Inflammatory macrophage treated with lipopolysaccharide for 4 hours (primary cell): Measurements from ENCODE around the gene FIGLA.

Experiments used
- DNase-seq: peaks from one replicate; pipeline ENCODE4 v3.0.0-alpha.2; 2020

The FIGLA gene, protein sequence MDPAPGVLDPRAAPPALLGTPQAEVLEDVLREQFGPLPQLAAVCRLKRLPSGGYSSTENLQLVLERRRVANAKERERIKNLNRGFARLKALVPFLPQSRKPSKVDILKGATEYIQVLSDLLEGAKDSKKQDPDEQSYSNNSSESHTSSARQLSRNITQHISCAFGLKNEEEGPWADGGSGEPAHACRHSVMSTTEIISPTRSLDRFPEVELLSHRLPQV

DNA sequence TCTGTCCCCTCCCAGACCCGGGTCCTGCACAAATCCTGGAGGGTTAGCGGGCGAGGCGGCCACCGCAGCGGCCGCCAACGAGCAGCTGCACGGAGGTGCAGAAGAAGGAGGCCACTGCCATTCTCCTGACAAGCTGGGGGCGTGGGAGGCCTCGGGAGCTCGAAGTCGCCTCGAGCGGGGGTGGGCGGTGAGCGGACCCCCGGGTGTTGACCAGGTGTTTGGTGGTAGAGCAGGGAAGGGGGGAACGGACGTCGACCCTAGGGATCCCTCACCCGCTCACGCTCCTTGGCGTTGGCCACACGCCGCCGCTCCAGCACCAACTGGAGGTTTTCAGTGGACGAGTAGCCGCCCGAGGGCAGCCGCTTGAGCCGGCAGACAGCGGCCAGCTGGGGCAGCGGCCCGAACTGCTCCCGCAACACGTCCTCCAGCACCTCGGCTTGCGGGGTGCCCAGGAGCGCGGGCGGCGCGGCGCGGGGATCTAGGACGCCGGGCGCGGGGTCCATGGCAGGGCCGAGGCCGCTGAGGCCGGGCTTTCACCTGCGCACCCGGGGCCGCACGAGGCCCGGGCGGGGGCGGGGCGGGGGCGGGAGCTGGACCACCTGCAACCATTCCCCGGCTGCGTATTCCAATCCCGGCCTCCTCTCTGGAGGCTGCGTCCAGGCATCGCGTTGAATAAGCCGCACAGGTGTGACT lies at the start of gene FIGLA:
FIGLA (minus strand) TSS at position 508 of the 693 bp plus-strand sequence; CDS start at position 503, 5 bp downstream.
- no peak for DNase-seq

DNA sequence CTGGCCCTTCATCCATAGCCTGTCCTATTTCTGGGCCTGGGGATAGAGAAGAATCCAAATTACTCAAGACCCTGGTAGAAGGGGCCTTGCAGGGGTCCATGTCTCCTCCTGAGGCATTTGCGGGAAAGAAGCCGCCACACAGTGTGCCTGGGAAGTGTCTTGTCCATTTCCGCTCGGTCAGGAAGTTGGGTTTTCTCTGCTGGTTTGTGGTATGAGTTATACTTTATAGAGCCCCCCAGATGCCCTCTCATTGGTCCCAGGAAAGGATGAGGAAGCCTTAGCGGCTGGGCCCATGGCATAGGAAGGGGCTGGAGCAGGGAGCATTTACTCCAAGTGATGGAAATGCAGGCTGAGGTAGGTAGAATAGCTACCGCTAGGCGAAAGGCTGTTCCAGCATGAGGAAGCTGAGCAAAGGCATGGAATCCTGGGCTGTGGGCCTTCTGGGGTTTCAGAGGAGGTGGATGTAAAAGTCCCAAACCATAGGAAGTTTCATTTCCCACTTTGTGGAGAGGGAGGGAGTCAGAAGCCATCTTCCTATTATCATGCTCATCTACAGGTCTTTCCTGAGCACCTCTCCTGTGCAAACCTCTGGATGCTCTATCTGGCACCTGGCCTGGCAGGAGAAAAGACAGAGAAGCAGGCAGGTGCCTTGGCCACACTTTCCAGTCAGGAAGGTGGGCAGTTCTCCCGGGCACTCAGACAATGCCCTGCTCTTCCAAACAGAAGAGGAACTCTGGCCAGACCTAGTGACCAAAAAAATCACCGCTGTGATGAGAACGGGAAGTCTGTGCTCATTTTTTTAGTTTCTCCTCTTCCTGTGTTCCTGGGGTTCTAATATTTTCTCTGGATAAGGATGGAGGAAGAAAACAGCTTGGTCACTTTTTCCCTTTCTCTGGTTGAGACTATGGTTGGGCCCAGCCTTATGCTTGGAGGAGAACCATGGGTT lies 47.8 kb upstream of the FIGLA start:
- no peak for DNase-seq

DNA sequence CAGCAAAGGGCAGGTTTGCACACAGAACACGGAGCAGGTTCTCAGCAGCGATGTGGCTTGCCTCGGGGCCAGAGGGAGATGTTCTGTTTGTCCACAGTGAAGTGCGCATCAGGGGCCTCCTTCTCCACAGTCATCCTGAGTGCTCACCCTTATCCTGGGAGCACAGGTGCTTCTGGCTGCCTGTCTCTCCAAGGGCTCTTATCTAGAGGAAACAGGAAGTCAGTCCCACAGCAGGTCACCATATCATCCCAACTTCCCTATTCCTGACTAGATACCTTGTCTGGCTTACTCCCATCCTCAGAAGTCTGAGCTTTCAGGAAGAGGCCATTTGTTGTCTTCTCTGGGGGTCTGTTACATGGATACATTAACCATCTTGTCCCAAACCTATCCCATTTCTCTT lies 45.2 kb upstream of the FIGLA start, which contains the start of gene CD207:
CD207 (minus strand) TSS at position 174 of the 400 bp plus-strand sequence; CDS start at position 134, 40 bp downstream.
- no peak for DNase-seq

DNA sequence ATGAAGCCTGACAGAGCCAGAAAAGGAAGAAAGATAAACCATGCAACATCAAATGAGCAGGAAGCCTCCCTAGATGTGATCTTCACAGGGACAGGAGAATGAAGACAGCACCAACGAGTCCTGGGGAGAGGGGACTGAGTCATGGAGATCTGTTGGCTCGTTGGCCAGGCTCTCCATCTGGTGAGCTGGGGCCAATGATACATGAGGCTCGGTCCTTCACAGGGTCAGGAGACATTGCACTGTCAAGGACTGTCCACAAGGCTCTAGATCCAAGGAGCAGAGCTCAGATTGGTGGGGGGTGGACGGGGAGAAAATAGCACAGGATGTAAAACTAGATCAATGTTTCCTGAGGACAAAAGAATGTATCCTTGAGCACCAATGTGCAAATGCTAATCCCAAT lies 44.4 kb upstream of the FIGLA start:
- DNase-seq, result no peak

DNA sequence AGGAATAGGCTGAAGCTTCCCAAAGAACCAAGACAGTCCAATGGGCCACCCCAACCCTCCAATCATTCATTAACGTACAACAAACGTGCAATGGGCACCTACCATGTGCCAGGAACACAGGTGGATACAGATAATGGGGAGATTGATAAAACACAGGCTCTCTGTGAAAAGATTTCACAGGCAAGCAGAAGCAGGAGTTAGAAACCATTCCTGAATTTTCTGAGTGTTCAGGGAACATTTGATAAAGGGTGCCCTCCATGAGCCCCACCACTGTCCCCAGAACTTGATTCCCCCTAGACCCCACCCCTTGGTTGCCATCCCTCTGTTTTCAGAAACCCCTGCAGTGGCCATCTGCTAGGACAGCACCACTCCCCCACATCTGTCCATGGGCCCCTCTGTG lies 43.7 kb upstream of the FIGLA start:
- no peak for DNase-seq

DNA sequence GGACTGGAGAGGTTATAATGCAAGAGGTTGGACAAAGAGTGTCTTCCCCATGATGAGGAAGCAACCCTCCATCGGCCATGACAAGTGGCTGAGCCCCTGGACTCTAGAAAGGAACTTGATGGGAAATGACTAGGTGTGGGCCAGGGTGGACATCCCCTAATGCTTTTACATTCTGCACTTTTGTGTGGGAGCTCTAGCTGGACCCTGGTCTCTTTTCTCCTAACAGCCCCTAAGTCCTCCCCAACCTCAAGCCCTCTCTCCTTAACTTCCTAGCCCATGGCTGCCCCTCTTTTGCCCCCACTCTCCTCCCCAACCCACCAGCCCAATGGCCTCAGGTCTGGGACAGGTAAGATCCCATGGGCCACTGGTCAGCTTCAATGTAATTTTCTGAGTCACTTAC lies 42.8 kb upstream of the FIGLA start:
- no peak for DNase-seq

DNA sequence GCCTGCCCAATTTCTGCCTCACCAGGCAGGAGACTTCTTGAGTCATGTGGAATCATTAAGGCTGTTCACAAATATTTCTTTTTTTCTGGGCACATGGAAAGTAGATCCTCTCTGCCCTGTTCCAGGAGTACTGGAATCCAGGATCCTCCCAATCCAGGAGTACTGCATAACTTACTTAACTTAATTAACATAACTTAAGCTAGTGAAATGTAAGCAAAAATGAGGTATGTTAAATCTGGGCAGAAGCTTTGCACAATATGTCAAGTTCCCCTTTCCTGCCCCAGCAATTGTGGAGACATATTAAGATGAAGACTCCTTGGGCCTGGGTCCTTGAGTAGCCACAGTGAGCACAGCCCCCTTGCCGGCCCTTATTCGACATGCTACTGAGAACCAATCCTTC lies 41.9 kb upstream of the FIGLA start:
- peak; percentile 62 for DNase-seq

DNA sequence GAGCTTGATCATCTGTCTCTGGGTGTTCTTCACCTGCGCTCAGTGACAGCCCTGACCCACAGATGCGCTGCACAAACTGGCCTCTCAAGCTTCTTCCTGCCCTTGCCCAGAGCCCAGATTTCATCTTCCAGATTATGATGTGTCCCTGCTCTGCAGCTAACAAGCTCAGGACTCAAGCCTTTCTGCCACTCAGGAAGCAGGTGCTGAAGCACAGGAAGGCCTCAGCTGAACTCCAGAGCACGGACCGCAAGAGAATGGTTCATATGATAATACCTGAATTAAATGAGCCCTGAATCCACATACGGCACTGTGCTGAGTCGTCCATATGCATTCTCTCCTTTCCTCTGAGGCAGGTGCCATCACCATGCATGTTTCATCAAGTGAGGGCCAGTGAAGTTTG lies 41.4 kb upstream of the FIGLA start:
- DNase-seq, result no peak

DNA sequence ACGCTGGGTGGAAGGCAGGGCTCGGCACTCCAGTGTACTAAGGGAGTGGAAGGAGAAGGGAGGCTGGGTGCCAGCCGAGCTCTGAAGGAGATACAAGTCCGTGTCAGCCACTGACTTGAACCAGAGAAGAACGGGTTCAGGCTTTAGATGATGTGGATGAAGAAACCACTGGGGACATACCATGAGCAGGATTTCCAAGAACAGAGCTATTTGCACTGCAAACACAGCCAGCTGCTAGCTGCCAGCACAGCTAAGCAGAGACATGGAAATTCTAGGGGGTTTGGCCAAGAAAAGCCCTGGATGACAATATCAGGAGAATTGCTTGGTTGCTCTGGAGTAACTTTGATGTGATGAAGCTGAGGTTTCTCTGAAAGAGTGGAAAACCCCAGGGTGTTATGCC lies 39.9 kb upstream of the FIGLA start:
- DNase-seq, result peak; percentile 75

DNA sequence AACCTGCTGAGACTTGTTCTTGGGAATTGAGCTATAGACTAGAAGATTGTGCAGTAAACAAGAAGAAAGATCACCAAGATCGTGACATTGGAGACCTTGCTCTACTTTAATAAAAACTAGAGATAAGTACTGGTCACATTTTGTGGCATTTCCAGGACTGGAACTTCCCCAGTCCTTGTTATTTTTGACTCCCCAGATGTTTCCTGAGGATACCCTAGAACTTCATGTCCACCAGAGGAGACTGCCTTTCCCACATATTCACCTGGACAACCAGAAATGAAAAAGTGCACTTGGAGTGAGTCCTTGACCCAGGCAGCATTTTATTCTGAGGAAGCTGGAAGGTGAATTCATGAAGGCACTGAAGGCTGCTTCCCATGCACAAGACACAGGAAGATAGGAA lies 39.5 kb upstream of the FIGLA start:
- no peak for DNase-seq

DNA sequence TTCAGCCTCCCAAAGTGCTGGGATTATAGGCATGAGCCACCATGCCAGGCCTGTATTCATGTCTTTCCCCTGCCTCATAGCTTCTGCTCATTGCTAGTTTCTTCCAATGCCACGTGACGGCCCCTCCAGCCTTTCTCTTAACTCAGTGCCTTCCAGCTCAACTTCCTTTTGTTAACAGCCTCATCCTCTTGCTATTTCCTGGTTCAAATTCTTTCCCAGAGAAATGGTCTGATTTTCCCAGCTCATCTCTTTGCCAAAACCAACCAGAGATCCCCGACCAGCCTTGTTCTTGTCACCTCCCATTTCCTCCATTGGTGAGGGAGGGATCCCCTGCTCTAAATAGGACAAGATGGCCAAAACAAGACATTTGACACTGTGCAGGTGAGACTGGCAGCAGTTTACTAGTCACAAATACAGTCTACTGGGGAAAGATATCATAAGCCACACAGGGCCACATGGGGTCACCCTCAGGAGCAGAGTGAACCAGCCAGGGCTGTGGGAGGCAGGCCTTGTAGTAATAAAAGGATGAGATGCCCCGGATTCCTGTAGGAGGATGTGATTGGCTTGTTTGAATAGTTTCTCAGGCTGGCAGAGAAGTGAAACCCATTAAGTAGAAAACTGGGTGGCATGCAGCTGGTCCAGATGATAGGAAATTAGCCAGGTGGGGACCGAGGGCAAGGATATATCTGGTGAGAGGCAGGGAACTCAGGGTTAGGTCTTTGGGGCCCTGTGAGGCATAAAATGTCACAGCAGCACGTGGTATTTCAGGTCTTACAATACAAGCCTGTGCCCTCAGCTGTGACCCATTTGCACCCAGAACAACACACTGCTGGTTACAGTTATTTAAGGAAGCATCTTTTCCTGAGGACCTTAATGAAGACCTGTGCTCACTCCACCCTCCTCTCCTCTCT lies 38.7 kb upstream of the FIGLA start:
- DNase-seq, result peak; percentile 58

DNA sequence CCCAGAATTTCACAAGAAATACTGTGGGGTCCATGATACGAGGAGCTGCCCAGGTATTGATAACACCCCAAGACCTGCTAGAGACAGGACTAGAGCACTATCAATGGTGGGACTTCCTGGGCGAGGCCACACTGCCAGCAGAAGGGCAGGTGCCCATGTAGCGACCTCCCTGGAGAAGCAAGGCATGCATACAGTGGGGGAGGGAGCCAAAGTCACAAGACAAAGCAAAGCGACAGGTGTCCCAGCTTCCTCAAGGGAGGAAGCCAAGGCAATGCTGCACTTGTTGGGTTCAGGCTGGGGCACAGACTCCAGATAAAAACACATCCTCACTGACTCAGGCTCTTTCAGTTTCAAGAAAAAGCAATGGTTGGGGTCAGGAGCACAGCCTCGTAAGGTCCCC lies 37.7 kb upstream of the FIGLA start:
- DNase-seq, result no peak

DNA sequence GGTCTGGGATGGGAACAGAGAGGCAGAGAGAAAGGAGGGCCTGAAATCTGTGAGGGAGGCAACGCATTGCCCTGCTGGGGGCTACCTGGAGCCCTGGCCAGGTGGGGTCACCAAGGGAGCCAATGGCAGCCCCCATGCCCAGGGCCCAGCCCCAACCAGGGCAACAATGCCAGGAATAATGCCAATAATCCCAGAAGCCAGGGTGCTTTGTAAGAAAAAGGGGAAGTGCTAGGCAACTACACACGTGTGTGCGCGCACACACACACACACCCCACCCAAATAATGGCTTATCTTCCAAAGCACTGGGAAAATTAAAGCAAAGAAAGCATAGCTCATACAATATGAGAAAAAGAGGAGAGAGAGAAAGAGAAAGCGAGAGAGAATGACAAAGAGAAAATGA lies 36.9 kb upstream of the FIGLA start:
- DNase-seq, result peak; percentile 26

DNA sequence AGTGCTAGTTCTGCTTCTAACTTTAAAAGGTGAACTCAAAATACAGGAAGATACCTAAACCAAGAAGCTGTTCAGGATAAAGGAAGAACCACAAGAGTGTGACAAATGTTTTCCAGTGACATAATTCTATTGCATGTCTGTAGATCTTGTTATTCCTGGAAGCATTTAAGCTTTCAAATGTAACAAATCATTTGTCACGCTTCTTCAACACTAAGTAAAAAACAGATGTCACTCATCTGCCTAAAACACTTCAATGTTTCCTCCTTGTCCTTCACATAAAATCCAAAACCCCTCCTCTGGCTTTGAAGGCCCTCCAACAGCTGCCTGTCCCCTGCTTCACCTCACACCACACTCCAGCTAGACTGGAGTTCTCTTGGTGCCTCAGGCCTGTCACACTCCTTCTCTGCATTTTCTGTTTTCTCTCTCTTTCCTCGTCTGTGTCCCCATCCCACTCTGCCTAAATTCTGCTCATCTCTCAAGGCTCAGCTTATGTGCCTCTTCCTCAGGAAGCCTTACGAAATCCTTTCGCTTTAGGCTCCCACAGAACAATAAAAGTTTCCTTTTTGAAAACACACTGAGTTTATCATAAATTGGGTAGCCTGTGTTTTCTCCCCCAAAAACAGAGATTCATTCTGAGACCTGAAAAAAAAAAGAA lies 36.4 kb upstream of the FIGLA start:
- DNase-seq, result peak; percentile 74

DNA sequence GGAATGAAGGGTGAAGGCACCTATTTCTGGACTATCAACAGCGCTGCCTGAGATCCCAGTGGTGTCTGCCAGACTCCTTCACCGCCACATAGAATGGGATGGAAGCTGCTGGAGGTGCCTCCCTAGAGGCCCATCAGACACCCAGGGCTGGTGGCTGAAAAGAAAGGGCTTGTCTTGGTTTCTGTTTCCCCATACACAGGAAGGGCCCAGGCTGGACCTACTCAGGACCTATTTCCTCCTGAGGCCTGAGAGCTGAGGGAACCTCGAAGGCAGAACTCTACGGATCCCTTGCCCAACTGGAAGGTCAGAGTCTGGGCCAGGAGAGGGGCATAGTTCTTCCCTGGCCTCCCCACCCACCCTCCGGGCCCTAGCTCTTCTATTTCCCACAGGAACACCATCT lies 32.8 kb upstream of the FIGLA start:
- DNase-seq, result peak; percentile 73

DNA sequence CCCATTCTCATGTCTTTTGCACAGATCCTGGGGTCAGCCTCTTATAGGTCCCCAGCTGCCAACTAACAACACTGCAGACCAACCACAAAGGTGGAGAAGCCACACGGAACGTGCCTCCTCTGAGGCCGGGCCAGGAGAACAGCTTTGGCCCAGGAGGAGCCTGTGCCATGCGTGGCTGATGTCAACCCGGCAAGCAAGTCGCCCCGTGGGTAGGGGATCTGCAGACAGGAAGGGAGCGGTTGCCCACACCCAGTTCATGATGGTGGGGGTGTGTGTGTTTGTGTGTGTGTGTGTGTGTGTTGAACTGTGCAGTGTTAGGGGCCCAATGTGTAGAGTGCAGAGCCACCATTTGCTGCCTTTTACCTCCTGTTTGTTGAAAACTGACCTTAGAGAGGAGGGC lies 32.4 kb upstream of the FIGLA start:
- DNase-seq, result no peak

DNA sequence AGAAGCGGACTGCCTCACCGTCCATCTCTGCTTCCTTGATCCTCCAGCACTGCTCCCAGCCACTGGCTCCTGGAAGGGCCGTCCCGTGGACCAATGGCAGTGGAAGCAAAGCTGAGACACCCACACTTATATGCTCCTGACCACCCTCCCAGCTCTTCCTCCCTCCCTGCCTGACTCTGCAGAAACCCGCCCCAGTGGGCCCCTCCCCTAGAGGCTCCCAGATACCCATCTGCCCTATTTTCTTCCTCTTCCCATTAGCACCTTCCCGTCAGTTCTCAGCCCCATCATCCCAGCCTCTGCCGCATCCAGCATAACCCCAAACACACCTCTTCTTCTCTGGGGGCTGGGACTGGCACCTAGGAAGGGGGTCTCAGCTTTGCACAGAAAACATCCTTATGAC lies 30.1 kb upstream of the FIGLA start, which contains the start of gene CLEC4F:
CLEC4F (minus strand) TSS at position 101 of the 400 bp plus-strand sequence; CDS start at position 25, 76 bp downstream.
- DNase-seq, result no peak

DNA sequence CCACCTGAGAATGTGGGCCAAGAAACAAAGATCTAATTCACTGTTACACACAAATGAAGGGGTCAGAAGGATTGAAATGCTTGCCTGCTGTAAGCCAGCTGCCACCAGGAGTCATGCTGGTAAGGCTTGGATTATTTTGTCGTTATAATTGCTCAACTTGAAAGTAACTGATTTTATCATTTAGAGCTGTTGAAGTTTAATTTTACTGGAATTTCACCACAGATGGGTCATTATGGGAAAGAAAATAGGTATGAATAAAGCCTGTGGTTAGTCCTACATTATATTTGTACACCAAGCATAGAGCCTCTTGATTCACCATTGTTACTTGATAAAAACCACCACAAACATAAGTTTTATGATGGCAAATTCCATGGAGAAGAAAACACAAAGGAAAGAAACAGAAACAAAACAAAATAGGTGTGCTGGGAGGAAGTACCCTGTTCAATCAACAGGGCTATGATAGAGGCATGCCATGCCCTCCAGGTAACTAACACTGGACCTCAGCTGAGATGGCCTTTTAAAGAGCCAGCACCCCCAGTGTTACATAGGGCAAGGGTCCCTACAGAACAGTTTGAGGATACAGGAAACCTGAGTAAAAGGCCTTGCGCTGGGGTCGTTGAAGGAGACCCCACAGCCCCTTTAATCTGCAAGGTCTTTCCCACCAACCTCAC lies 27.0 kb upstream of the FIGLA start:
- no peak for DNase-seq

DNA sequence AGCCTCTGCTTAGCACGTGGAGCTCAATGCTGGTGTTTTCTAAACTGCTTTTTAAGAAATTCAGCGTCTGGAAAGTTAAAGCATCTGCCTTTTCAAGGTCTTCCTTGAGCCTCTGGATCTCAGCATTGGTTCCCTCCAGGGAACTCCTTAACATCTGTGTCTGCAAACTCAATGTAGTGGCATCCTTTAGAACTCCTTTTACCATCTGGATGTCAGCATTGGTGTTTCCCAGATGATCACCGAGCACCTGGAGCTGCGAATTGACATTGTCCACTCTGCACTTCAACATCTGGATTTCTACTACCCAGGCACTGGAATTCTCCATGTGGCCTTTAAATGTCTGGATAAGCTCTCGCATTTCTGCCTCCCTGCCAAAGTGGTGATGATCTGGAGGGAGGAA lies 26.3 kb upstream of the FIGLA start:
- no peak for DNase-seq

DNA sequence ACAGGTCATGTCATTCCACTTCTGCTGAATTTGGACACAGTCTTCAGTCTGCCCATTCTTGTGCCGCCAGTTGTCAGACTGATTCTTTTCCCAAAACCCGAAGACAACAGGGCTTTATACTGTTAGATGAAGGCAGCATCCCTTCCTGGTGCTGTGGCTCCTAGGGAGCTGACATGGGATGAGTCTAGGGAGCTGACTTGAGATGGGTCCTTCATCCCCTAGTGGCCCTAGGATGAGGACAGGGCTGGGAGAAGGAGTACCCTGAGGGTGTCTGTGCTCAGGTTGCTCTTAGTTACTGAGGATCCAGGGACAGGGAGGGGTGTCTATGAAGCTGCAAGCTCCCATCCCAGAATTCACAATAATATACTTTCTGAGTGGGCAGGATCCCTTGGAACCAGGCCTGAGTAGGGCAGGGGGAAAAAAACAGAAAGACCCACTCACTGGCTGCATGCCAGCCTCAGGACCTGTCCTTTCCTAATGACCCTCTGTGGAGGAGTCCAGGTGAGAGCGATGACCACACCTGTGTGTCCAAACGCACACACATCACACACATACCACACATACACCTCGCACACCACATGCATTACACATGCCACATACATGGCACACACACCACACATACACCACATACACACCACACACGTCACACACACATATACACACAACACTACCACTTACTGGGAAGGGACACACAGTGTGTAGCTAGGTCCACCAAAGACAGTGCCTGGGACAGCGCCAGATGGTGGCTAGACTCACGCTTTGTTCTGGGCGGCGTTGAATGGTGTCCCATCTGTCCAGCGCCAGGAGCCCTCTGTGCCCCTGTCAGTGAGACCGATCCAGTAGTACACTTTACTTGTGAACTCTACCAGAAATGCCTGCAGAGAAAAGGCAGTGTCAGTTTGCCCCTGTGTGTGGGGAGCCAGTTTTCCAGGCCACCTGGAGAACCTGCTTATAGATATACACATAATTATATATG lies 18.8 kb upstream of the FIGLA start:
- no peak for DNase-seq
